H1 (cell line): ENCODE data around the gene GLRX5. TPM values are rescaled to one million over a fixed set of nuclear protein-coding genes. Genes with fewer than 3 reads are reported as not detected.

Experiments
- CTCF ChIA-PET: fragments of 300-600 bp; sonication (Branson Sonifier 250); formaldehyde crosslinking; loops from one replicate; lab custom pipeline; 2021; ENCODE audit not compliant: partially characterized antibody; lab: Charles Lee
- POLR2A ChIA-PET: fragments of 300-600 bp; sonication (Branson Sonifier 250); formaldehyde crosslinking; loops from one replicate; lab custom pipeline; 2021; ENCODE audit warnings: inconsistent platforms; ENCODE audit not compliant: partially characterized antibody; lab: Charles Lee
- DNase-seq, 2 experiments: peaks; one replicate each; pipeline versions ENCODE4 v3.0.0 to v3.0.0-alpha.2; 2010 to 2022; ENCODE audit warnings: low spot score in 2 of 2, low read depth in 1 of 2, mixed read lengths in 1 of 2
- FAIRE-seq: peaks from 2 replicates; lab custom pipeline; 2011; peaks lifted over from hg19 to GRCh38; lab: Jason Lieb, UNC
- H2AFZ ChIP-seq: 2 replicates; pipeline ENCODE4 v1.8.1; 2012; ENCODE audit warnings: low read length, inconsistent platforms
- H2AK5ac ChIP-seq: 2 replicates; pipeline ENCODE4 v1.6.1; 2013; ENCODE audit warnings: low read depth, low read length
- H2BK120ac ChIP-seq: replicated peaks from 2 replicates; pipeline ENCODE3; 2013; ENCODE audit warnings: low read depth, low read length, inconsistent platforms
- H2BK12ac ChIP-seq: 2 replicates; pipeline ENCODE4 v1.6.1; 2013; ENCODE audit warnings: low read depth, low read length
- H2BK15ac ChIP-seq: 2 replicates; pipeline ENCODE4 v1.6.1; 2013; ENCODE audit warnings: low read length
- H2BK20ac ChIP-seq: 2 replicates; pipeline ENCODE4 v1.6.1; 2013; ENCODE audit warnings: low read length
- H2BK5ac ChIP-seq: 2 replicates; pipeline ENCODE4 v1.6.1; 2013; ENCODE audit warnings: low read depth, low read length
- H3K14ac ChIP-seq: 2 replicates; pipeline ENCODE4 v1.6.1; 2013; ENCODE audit warnings: inconsistent platforms; ENCODE audit not compliant: insufficient read length
- H3K18ac ChIP-seq: 2 replicates; pipeline ENCODE4 v1.6.1; 2013; ENCODE audit warnings: low read length; ENCODE audit errors: extremely low read depth
- H3K23ac ChIP-seq: 2 replicates; pipeline ENCODE4 v1.6.1; 2013; ENCODE audit warnings: inconsistent platforms; ENCODE audit not compliant: insufficient read length
- H3K23me2 ChIP-seq: 2 replicates; pipeline ENCODE4 v1.6.1; 2013; ENCODE audit warnings: low read depth, low read length
- H3K27ac ChIP-seq: 2 replicates; pipeline ENCODE4 v1.6.1; 2011; ENCODE audit warnings: low read depth, low read length, inconsistent platforms
- H3K27me3 ChIP-seq, 4 experiments: replicated peaks in 1 of 4; 1 replicate in 1 of 4; 2 replicates in 3 of 4; pipeline versions ENCODE4 v1.6.1 to v1.8.1; 2011 to 2013; ENCODE audit warnings: low read length in 3 of 4, mild to moderate bottlenecking in 3 of 4, inconsistent platforms in 2 of 4, mixed read lengths in 2 of 4, moderate library complexity in 1 of 4; ENCODE audit not compliant: control insufficient read depth in 3 of 4, insufficient read depth in 3 of 4; ENCODE audit errors: extremely low read depth in 1 of 4
- H3K36me3 ChIP-seq, 4 experiments: 2 replicates each; pipeline versions ENCODE4 v1.6.1 to v1.8.1; 2011 to 2013; ENCODE audit warnings: mild to moderate bottlenecking in 4 of 4, low read length in 3 of 4, moderate library complexity in 2 of 4, control low read depth in 1 of 4, inconsistent platforms in 1 of 4; ENCODE audit not compliant: insufficient read depth in 4 of 4, control insufficient read depth in 2 of 4
- H3K4ac ChIP-seq: replicated peaks from 2 replicates; pipeline ENCODE3; 2013; ENCODE audit warnings: low read length, low read depth, mixed read lengths, inconsistent platforms; ENCODE audit not compliant: insufficient read length
- H3K4me1 ChIP-seq, 4 experiments: replicated peaks in 1 of 4; 1 replicate in 1 of 4; 2 replicates in 3 of 4; pipeline versions ENCODE4 v1.6.1 to v1.8.1; 2011 to 2013; ENCODE audit warnings: low read length in 3 of 4, inconsistent platforms in 2 of 4, mixed read lengths in 1 of 4; ENCODE audit not compliant: insufficient read depth in 4 of 4, control insufficient read depth in 3 of 4
- H3K4me2 ChIP-seq, 2 experiments: 2 replicates each; pipeline versions ENCODE4 v1.6.1 to v1.8.1; 2011 to 2013; ENCODE audit warnings: low read depth in 2 of 2, low read length in 2 of 2, control low read depth in 1 of 2, inconsistent platforms in 1 of 2, mild to moderate bottlenecking in 1 of 2; ENCODE audit not compliant: insufficient read depth in 1 of 2
- H3K4me3 ChIP-seq, 4 experiments: fragments of 200-600, 300-600 bp in 1 of 4; sonication (generic), shearing (Covaris generic), sonication (Bioruptor Twin) in 1 of 4; 2 replicates each; pipeline versions ENCODE4 v1.5.1 to v1.8.1; 2011 to 2016; ENCODE audit warnings: low read length in 4 of 4, low read depth in 3 of 4, control low read depth in 2 of 4, inconsistent platforms in 2 of 4, mild to moderate bottlenecking in 2 of 4, mixed read lengths in 1 of 4, moderate library complexity in 1 of 4; ENCODE audit not compliant: insufficient read depth in 2 of 4; ENCODE audit errors: extremely low read depth in 1 of 4
- H3K56ac ChIP-seq: replicated peaks from 2 replicates; pipeline ENCODE3; 2013; ENCODE audit warnings: low read depth, mild to moderate bottlenecking, mixed read lengths, low read length, inconsistent platforms; ENCODE audit not compliant: insufficient read length
- H3K79me1 ChIP-seq: 2 replicates; pipeline ENCODE4 v1.6.1; 2013; ENCODE audit warnings: low read depth, low read length, control low read depth
- H3K79me2 ChIP-seq, 2 experiments: 2 replicates each; pipeline versions ENCODE4 v1.6.1 to v1.8.1; 2012 to 2013; ENCODE audit warnings: low read length in 2 of 2, mild to moderate bottlenecking in 2 of 2, inconsistent platforms in 1 of 2; ENCODE audit not compliant: insufficient read depth in 2 of 2, control insufficient read depth in 1 of 2
- H3K9ac ChIP-seq, 4 experiments: replicated peaks in 1 of 4; 1 replicate in 1 of 4; 2 replicates in 3 of 4; pipeline versions ENCODE4 v1.6.1 to v1.8.1; 2011 to 2013; ENCODE audit warnings: low read depth in 3 of 4, low read length in 3 of 4, control low read depth in 2 of 4, mild to moderate bottlenecking in 2 of 4, moderate library complexity in 2 of 4, inconsistent platforms in 1 of 4; ENCODE audit errors: extremely low read depth in 1 of 4
- H3K9me3 ChIP-seq, 2 experiments: 2 replicates each; pipeline versions ENCODE4 v1.6.1 to v1.8.1; 2012 to 2013; ENCODE audit warnings: mild to moderate bottlenecking in 2 of 2, moderate library complexity in 2 of 2, control low read depth in 1 of 2, inconsistent platforms in 1 of 2, low read depth in 1 of 2, low read length in 1 of 2, mixed read lengths in 1 of 2; ENCODE audit not compliant: insufficient read depth in 2 of 2
- H4K20me1 ChIP-seq, 2 experiments: replicated peaks in 1 of 2; 2 replicates each; pipeline versions ENCODE3 to v1.8.1; 2011 to 2013; ENCODE audit warnings: inconsistent platforms in 2 of 2, low read length in 2 of 2, mild to moderate bottlenecking in 1 of 2; ENCODE audit not compliant: insufficient read depth in 2 of 2, control insufficient read depth in 1 of 2
- H4K5ac ChIP-seq: 2 replicates; pipeline ENCODE4 v1.6.1; 2013; ENCODE audit warnings: low read length, low read depth, mixed read lengths, inconsistent platforms; ENCODE audit not compliant: insufficient read length
- H4K8ac ChIP-seq: 2 replicates; pipeline ENCODE4 v1.8.0; 2013; ENCODE audit warnings: mild to moderate bottlenecking, moderate library complexity, low read length, inconsistent platforms; ENCODE audit not compliant: insufficient read depth; ENCODE audit errors: extremely low read depth
- H4K91ac ChIP-seq: replicated peaks from 2 replicates; pipeline ENCODE3; 2013; ENCODE audit warnings: low read length, mixed read lengths, inconsistent platforms; ENCODE audit not compliant: insufficient read length
- EP300 ChIP-seq, 2 experiments: IDR thresholded peaks; 1 replicate in 1 of 2; 2 replicates in 1 of 2; pipeline ENCODE4 v1.6.1; 2011 to 2012; ENCODE audit warnings: low read depth in 2 of 2, low read length in 2 of 2, mild to moderate bottlenecking in 2 of 2, borderline replicate concordance in 1 of 2, inconsistent platforms in 1 of 2, moderate library complexity in 1 of 2
- POLR2AphosphoS5 ChIP-seq: IDR thresholded peaks from 2 replicates; pipeline ENCODE4 v1.6.1; 2011; ENCODE audit warnings: low read depth, low read length
- WGBS, 2 experiments: shearing (Covaris generic) in 1 of 2; methylation state at CpG; one replicate each; pipeline versions ENCODE4 v1.1.6 to v1.1.7; 2013 to 2015; ENCODE audit warnings: low lambda C conversion rate in 2 of 2, mixed read lengths in 2 of 2, inconsistent platforms in 1 of 2, low coverage in 1 of 2, missing lambda C conversion rate in 1 of 2; ENCODE audit not compliant: insufficient replicate concordance in 2 of 2, insufficient coverage in 1 of 2, insufficient read length in 1 of 2; ENCODE audit errors: extremely low coverage in 1 of 2, missing lambda C conversion rate in 1 of 2; 5-methylcytosine and 5-hydroxymethylcytosine counted together
- polyA plus RNA-seq, 7 experiments: library from polyadenylated mRNA; depleted of rRNA in 3 of 7; stranded (reverse) in 5 of 7; unstranded in 2 of 7; fragments of >200 nt in 5 of 7; fragments of 200-250 nt in 2 of 7; gene quantifications; 1 replicate in 5 of 7; 2 replicates in 1 of 7; 4 replicates in 1 of 7; pipeline versions ENCODE4 v1.2.1 to v1.2.3, GENCODE V29; 2011 to 2013; ENCODE audit warnings: missing spikeins in 2 of 7, mixed read lengths in 2 of 7
- total RNA-seq: library from RNA; stranded (reverse); fragmentation: NEBNext Ultra II Directional; extraction: Animal tissue kit (Norgen Biotek cat#: 25700); gene quantifications from 2 replicates; pipeline ENCODE4 v1.2.1, GENCODE V29; 2021

The GLRX5 gene
- total and polyA plus RNA-seq, 2 of the 8 experiments (the other 6 are each of a cell fraction or from before 2014, with no cell fraction given), result 70.1 to 88.8 TPM

- H3K79me1 ChIP-seq, result peaks cover 7% of the 10 kb centered on the region
- no peak overlapping the region for H2BK120ac ChIP-seq
- no peak overlapping the region for H2AK5ac ChIP-seq
- no peak overlapping the region for H3K9ac ChIP-seq
- CTCF ChIA-PET, result interaction anchor here (0.6 to 3.8 kb wide), 4 partner anchors 12 to 88 kb away, joined by 3 to 13 read pairs (median 5); no protein-coding TSS in a partner anchor
- peaks cover 0 to 6% (median 1%) of the 10 kb centered on the region in 4 experiments; a peak in 5 of 7 replicates for H3K4me1 ChIP-seq
- H3K23ac ChIP-seq, result no peak overlapping the region
- no peak overlapping the region for H2BK20ac ChIP-seq
- no peak overlapping the region for H2BK5ac ChIP-seq
- H3K18ac ChIP-seq, result no peak overlapping the region
- H4K5ac ChIP-seq, result no peak overlapping the region
- POLR2A ChIA-PET, result interaction anchor here (0.7 kb wide), 1 partner anchor 103 kb away, joined by 3 read pairs; no protein-coding TSS in a partner anchor
- H3K14ac ChIP-seq, result no peak overlapping the region
- H3K23me2 ChIP-seq, result peaks cover 12% of the 10 kb centered on the region; the same call in 1 of the 2 replicates
- peaks cover 17 to 56% of the 10 kb centered on the region in 2 experiments for H3K79me2 ChIP-seq
- H2AFZ ChIP-seq, result no peak overlapping the region
- peaks cover 0 to 12% (median 2%) of the 10 kb centered on the region in 4 experiments; a peak in 2 of 8 replicates for H3K36me3 ChIP-seq
- 91% methylated on average over 13 of the region's 13 CpGs; no CpG with 5 or more reads in 1 of the 2 experiments for WGBS, 2 experiments
- no peak overlapping the region for H3K4me3 ChIP-seq
- no peak overlapping the region for H4K8ac ChIP-seq
- no peak overlapping the region for H4K91ac ChIP-seq
- no peak overlapping the region for H3K4ac ChIP-seq
- DNase-seq (no peak), FAIRE-seq (no peak)
- H4K20me1 ChIP-seq, result peaks cover 18 to 21% of the 10 kb centered on the region in 2 experiments
- H3K4me2 ChIP-seq, result no peak overlapping the region
- no peak overlapping the region for H2BK12ac ChIP-seq
- no peaks in the 10 kb centered on the region for H3K27me3 ChIP-seq
- TF ChIP-seq POLR2AphosphoS5 (0 out of 2 replicates have a peak, but pooled peaks have one; percentile 12), EP300 (IDR thresholded peaks at IDR 0.05; ENCODE audit: borderline replicate concordance in 1 of 2, low read depth in 2 of 2, low read length in 2 of 2) (no peak)
- no peaks in the 10 kb centered on the region for H3K9me3 ChIP-seq
- H2BK15ac ChIP-seq, result no peak overlapping the region
- H3K56ac ChIP-seq, result no peak overlapping the region
- no peak overlapping the region for H3K27ac ChIP-seq
These were observed 4.2 kb upstream of the GLRX5 start for GRCh38 chr14:95530473-95531276.
